ENCODE measurements around the gene CASKIN1.
"Not testable (repeated sequence)": the region's sequence is repeated elsewhere in the genome, so short reads cannot be mapped to it uniquely, and the experiment has no call there.

The CASKIN1 gene

DNA sequence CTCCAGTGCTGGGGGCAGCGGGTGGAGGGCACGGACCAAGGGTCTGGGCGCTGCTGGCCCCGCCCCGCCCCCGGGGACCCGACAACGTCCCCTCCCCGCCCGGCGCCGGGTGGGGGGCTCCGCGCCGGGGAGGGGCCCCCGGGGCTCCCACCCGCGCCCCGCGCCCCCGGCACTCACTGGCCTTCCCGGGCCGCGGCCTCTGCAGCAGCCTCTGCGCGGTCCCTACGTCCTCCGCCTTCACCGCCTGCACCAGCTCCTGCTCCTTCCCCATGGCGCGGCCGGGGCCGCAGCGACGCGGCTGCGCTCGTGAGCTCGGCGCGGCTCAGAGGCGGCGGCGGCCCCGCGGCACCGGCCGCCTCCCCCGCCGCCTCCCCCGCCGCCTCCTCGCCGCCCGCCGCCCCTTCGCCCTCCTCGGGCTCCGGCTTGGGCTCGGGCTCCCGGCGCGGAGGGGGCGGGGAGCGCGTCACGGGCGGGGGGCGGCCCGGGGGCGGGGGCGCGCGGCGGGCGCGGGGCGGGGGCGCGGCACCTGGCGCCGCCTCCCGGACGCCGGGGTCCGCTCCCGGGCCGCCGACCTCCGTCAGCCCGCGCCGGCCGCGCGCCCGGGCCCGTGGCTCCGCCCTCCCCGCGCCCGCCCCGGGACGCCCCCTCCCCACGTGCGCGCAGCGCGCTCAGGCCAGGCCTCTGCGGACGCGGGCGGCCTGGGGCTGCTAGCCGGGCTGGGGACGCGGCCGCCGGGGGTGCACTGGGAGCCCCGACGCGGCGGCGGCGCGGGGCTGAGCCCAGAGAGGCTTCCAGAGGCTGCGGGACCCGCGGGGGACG, at the start of gene CASKIN1:
TSS of gene CASKIN1 (minus strand) at position 444 of the 819 bp plus-strand sequence. CDS start at position 271, 173 bp downstream.
- no peaks in the 10 kb centered on the region for H3K9me3 Mint-ChIP-seq
- no peak within 1 kb of the TSS for H3K27ac Mint-ChIP-seq
- H3K36me3 Mint-ChIP-seq (ENCODE audit: low read depth): no peaks in the 10 kb centered on the region
- peaks cover 6% of the 10 kb centered on the region for H3K4me1 Mint-ChIP-seq (ENCODE audit: low read depth)
- no peak for DNase-seq
- H3K27me3 Mint-ChIP-seq: peaks cover 39% of the 10 kb centered on the region
- peak within 1 kb of the TSS; percentile 33 for H3K4me3 Mint-ChIP-seq

DNA sequence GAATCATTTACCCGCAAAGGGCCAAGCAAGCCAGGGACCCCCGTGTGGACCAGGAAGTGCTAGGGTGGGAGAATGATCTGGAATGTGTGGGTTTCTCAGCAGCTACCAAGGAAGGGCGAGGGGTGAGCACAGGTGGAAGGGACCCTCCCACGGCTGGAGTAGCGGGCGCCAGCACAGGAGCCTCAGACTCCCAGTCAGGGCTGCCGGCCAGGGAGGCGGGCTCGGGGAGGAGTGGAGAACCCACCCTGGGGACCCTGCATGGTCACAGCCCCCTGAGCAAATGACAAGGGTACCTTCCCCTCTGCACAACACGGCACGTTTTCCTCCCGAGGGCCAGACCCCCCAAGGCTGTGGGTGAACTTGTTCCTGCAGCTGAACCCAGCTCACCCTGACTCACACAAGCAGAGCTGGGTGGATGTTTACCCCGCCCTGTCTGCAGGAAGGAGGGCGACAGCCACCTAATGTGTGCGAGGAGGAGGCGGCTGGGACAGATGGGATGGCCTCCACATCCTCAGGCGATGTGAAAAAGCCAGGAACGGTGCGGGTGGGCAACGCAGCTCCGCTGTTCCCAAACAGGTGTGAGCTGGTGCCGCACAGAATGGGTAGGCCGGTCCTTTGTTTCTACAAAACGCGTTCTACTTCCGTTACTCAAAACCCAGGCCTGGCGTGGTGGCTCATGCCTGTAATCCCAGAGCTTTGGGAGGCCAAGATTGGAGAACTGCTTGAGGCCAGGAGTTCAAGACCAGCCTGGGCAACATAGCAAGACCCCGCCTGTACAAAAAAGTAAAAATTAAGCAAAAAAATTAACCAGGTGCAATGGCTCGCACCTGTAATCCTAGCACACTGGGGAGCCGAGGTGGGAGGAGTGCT, 48.8 kb upstream of the CASKIN1 start:
- Mint-ChIP-seq H3K4me1 (ENCODE audit: low read depth) (peaks cover 3% of the 10 kb centered on the region), H3K27me3 (no peaks in the 10 kb centered on the region), H3K9me3 (no peaks in the 10 kb centered on the region), H3K36me3 (ENCODE audit: low read depth) (peaks cover 71% of the 10 kb centered on the region), H3K4me3 (no peak overlapping the region), H3K27ac (no peak overlapping the region)
- DNase-seq: no peak

- H3K9me3 Mint-ChIP-seq: no peaks in the 10 kb centered on the region
- H3K4me3 Mint-ChIP-seq: no peak overlapping the region
- peaks cover 2% of the 10 kb centered on the region for H3K4me1 Mint-ChIP-seq (ENCODE audit: low read depth)
- no peak overlapping the region for H3K27ac Mint-ChIP-seq
- peaks cover 74% of the 10 kb centered on the region for H3K36me3 Mint-ChIP-seq (ENCODE audit: low read depth)
- no peaks in the 10 kb centered on the region for H3K27me3 Mint-ChIP-seq
- DNase-seq: no peak
Observed at GRCh38 chr16:2244301-2244700, 47.9 kb upstream of the CASKIN1 start.

DNA sequence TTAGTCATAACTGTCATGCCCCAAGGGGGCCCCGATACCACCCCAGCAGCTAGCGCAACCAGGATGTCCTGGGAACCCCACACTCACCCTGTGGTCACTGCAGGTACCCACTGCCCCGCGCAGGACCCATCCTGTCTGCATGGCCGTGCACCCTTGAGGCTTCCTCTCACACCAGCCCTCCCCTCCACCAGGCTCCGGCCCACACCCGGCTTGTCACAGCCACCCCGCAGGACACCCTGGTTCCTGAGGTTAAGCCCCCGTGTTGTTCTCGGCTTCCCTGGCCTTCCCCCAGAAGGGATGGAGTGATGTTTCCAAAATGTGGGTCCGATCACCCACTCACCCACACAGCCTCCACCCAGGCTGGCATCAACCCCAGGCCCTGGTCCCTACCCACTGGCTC, 47.4 kb upstream of the CASKIN1 start:
- DNase-seq: no peak
- Mint-ChIP-seq H3K27ac (no peak overlapping the region), H3K9me3 (no peaks in the 10 kb centered on the region), H3K4me1 (ENCODE audit: low read depth) (peaks cover 2% of the 10 kb centered on the region), H3K27me3 (no peaks in the 10 kb centered on the region), H3K36me3 (ENCODE audit: low read depth) (peaks cover 75% of the 10 kb centered on the region), H3K4me3 (no peak overlapping the region)

GRCh38 chr16:2243031-2243528, 46.7 kb upstream of the CASKIN1 start:
- no peak for DNase-seq
- H3K4me3 Mint-ChIP-seq: no peak overlapping the region
- H3K4me1 Mint-ChIP-seq (ENCODE audit: low read depth): no peaks in the 10 kb centered on the region
- peaks cover 69% of the 10 kb centered on the region for H3K36me3 Mint-ChIP-seq (ENCODE audit: low read depth)
- H3K27ac Mint-ChIP-seq: no peak overlapping the region
- H3K9me3 Mint-ChIP-seq: no peaks in the 10 kb centered on the region
- H3K27me3 Mint-ChIP-seq: no peaks in the 10 kb centered on the region

DNA sequence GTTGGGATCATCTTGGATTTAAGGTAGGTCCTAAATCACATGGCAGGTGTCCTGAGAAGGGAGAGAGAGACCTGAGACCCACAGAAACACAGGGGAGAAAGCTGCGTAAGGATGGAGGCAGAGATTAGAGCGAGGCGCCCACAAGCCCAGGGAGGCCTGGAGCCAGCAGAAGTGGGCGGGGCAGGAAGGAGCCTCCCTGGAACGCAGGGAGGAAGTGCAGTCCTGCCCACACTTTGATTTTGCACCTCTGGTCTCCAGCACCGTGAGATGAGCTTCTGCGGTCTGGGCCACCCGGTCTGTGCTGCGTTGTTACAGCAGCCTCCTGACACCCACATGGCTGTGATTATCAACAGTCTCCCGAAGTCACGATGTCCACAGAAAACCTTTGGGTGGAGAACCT, 46.2 kb upstream of the CASKIN1 start:
- Mint-ChIP-seq H3K36me3 (ENCODE audit: low read depth) (peaks cover 65% of the 10 kb centered on the region), H3K4me3 (no peak overlapping the region), H3K27me3 (no peaks in the 10 kb centered on the region), H3K27ac (peak overlapping the region; percentile 17), H3K9me3 (no peaks in the 10 kb centered on the region), H3K4me1 (ENCODE audit: low read depth) (no peaks in the 10 kb centered on the region)
- DNase-seq: no peak

- H3K36me3 Mint-ChIP-seq (ENCODE audit: low read depth): peaks cover 55% of the 10 kb centered on the region
- H3K27me3 Mint-ChIP-seq; H3K4me1 Mint-ChIP-seq (ENCODE audit: low read depth); H3K9me3 Mint-ChIP-seq; DNase-seq; H3K4me3 Mint-ChIP-seq; H3K27ac Mint-ChIP-seq: not testable (repeated sequence)
Observed at GRCh38 chr16:2240331-2240730, 43.9 kb upstream of the CASKIN1 start.

GRCh38 chr16:2238838-2239675, 42.7 kb upstream of the CASKIN1 start:
- Mint-ChIP-seq H3K36me3 (ENCODE audit: low read depth) (peaks cover 55% of the 10 kb centered on the region), H3K4me3 (no peak overlapping the region)

DNA sequence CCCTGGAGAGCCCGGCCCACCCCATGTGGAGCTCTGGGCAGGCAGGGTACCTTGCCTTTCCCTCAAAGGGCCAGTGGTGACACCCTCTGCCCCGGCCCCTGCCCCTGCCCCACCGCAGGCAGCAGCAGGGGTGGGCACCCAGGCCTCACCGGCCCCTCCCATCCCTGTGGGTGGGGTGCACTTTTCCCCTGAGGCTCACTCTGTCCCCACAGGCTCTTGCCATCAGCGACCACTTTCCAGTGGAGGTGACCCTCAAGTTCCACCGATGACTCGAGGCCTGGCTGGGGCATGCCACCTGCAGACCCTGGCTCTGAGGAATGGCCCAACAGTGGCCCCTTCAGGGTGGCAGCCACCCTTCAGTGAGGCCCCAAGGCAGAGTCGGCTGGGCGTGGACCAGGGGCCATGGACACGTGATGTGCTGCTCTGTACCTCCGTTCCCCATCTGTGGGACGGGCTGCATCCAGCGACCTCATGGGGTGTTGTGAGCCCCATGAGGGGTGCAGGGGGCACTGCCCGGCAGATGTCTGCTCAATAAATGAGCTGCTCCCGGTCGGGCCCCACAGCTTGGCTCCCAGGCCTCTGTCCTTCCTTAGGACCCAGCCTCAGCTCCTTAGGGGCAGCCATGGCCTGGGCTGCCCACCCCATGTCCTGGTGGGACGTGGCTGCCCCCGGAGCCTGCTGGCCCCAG, 41.9 kb upstream of the CASKIN1 start:
- peaks cover 3% of the 10 kb centered on the region for H3K27me3 Mint-ChIP-seq
- no peaks in the 10 kb centered on the region for H3K9me3 Mint-ChIP-seq
- H3K27ac Mint-ChIP-seq: no peak overlapping the region
- H3K4me3 Mint-ChIP-seq: no peak overlapping the region
- H3K36me3 Mint-ChIP-seq (ENCODE audit: low read depth): peaks cover 52% of the 10 kb centered on the region
- peaks cover 3% of the 10 kb centered on the region for H3K4me1 Mint-ChIP-seq (ENCODE audit: low read depth)
- no peak for DNase-seq

More at GRCh38 chr16:2238838-2239675, 42.7 kb upstream of the CASKIN1 start:
- peaks cover 3% of the 10 kb centered on the region for H3K4me1 Mint-ChIP-seq (ENCODE audit: low read depth)
- no peak for DNase-seq
- H3K27ac Mint-ChIP-seq: peak overlapping the region; percentile 67
- H3K9me3 Mint-ChIP-seq: no peaks in the 10 kb centered on the region
- peaks cover 3% of the 10 kb centered on the region for H3K27me3 Mint-ChIP-seq

DNA sequence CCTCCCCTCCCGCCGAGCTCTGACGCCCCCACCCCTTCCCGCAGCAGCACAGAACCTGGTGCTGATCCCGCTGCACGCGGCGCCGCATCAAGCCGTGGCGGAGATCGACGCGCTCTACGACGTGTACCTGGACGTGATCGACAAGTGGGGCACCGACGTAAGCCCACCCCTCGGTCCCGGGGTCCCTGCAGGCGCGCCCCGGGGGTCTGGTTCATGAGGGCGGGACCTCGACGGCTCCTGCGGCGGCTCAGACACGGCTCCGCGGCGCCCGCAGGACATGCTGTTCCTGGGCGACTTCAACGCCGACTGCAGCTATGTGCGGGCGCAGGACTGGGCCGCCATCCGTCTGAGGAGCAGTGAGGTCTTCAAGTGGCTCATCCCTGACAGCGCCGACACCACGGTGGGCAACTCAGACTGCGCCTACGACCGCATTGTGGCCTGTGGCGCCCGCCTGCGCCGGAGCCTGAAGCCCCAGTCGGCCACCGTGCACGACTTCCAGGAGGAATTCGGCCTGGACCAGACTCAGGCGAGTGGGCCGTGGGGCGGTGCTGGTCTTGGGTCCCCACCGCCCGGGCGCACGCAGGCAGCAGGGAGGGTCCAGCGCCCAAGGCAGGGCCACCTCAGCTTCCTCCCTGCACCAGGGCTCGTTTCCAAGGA, 41.2 kb upstream of the CASKIN1 start:
- no peak overlapping the region for H3K4me3 Mint-ChIP-seq
- no peak for DNase-seq
- no peak overlapping the region for H3K27ac Mint-ChIP-seq
- peaks cover 3% of the 10 kb centered on the region for H3K4me1 Mint-ChIP-seq (ENCODE audit: low read depth)
- no peaks in the 10 kb centered on the region for H3K9me3 Mint-ChIP-seq
- H3K36me3 Mint-ChIP-seq (ENCODE audit: low read depth): peaks cover 50% of the 10 kb centered on the region
- peaks cover 3% of the 10 kb centered on the region for H3K27me3 Mint-ChIP-seq

- no peak for DNase-seq
- H3K36me3 Mint-ChIP-seq (ENCODE audit: low read depth): peaks cover 46% of the 10 kb centered on the region
- peaks cover 3% of the 10 kb centered on the region for H3K27me3 Mint-ChIP-seq
- H3K27ac Mint-ChIP-seq: no peak overlapping the region
- H3K4me1 Mint-ChIP-seq (ENCODE audit: low read depth): peaks cover 3% of the 10 kb centered on the region
- no peak overlapping the region for H3K4me3 Mint-ChIP-seq
- H3K9me3 Mint-ChIP-seq: no peaks in the 10 kb centered on the region
Observed at GRCh38 chr16:2237102-2237482, 40.7 kb upstream of the CASKIN1 start.

GRCh38 chr16:2236337-2237101, 40.1 kb upstream of the CASKIN1 start, which contains the start of gene DNASE1L2:
TSS of gene DNASE1L2 (plus strand) at chr16:2236444. CDS start at chr16:2236817, 373 bp downstream.
- Mint-ChIP-seq H3K36me3 (ENCODE audit: low read depth) (peaks cover 49% of the 10 kb centered on the region), H3K9me3 (no peaks in the 10 kb centered on the region), H3K4me3 (no peak within 1 kb of the TSS), H3K27ac (peak within 1 kb of the TSS; percentile 55), H3K4me1 (ENCODE audit: low read depth) (peaks cover 3% of the 10 kb centered on the region), H3K27me3 (peaks cover 3% of the 10 kb centered on the region)
- DNase-seq: peak; percentile 46

Measured in activated T-cell treated with anti-CD3 and anti-CD28 coated beads, Interleukin-2, amount 50 U/mL, for 24 hours (primary cell).